Activated naive CD4-positive, alpha-beta T cell treated with anti-CD3 and anti-CD28 coated beads for 36 hours (primary cell): ENCODE results near the gene ADAMTS7. TPM values are rescaled to one million over a fixed set of nuclear protein-coding genes. Genes with fewer than 3 reads are reported as not detected.
"Not testable (repeated sequence)": the region's sequence is repeated elsewhere in the genome, so short reads cannot be mapped to it uniquely, and the experiment has no call there.

Experiments used
- CTCF ChIA-PET: fragments of 350-600 bp; sonication (Branson Sonifier 250); formaldehyde crosslinking; loops from one replicate; lab custom pipeline; 2021; ENCODE audit warnings: antibody characterized with exemption; lab: Charles Lee
- DNase-seq: peaks from one replicate; pipeline ENCODE4 v3.0.0-alpha.2; 2020
- H3K27ac Mint-ChIP-seq: one replicate; pipeline ENCODE4 v1.8.0; 2021; ENCODE audit warnings: mild to moderate bottlenecking, mixed read lengths
- H3K27me3 Mint-ChIP-seq: one replicate; pipeline ENCODE4 v1.8.0; 2021; ENCODE audit warnings: low read depth, mixed read lengths
- H3K36me3 Mint-ChIP-seq: one replicate; pipeline ENCODE4 v1.8.0; 2021; ENCODE audit warnings: low read depth, mixed read lengths
- H3K4me1 Mint-ChIP-seq: one replicate; pipeline ENCODE4 v1.8.0; 2021; ENCODE audit warnings: low read depth, mixed read lengths
- H3K4me3 Mint-ChIP-seq: one replicate; pipeline ENCODE4 v1.8.0; 2021; ENCODE audit warnings: mild to moderate bottlenecking, moderate library complexity, mixed read lengths
- H3K9me3 Mint-ChIP-seq: one replicate; pipeline ENCODE4 v1.8.0; 2021; ENCODE audit warnings: mixed read lengths
- intact Hi-C: fragments of 100-400 bp; cut with micrococcal nuclease; formaldehyde crosslinking; loops from one replicate; pipeline ENCODE4 v1.15.1; 2023
- total RNA-seq, 2 experiments: library from RNA; stranded (reverse); gene quantifications; one replicate each; pipeline ENCODE4 v1.2.3, GENCODE V29; 2021

Gene ADAMTS7
- total RNA-seq, 2 experiments from 2014 or later, result 0.07 to 0.10 TPM

DNA sequence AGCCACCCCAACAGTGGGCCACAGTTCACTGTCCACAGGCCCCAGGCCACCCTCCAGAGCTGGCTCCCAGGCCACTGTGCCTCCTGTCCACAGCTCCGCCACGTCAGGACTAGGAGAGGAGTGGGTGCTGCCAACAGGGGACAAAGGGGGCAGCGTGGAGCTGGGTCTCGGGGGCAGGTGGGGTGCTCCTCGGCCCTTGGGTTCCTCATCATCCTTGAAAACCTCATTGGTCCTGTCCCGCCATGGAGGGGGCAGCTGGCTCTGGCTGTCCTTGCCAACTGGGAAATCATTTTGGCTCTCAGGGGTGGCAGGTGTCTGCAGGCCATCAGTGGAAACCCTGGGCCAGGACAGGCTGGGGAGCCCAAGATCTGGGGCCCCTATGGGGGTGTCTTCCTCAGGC lies 45.2 kb downstream of the ADAMTS7 start:
- Mint-ChIP-seq H3K27me3 (no peaks in the 10 kb centered on the region), H3K36me3 (no peaks in the 10 kb centered on the region), H3K4me1 (peaks cover 14% of the 10 kb centered on the region), H3K27ac (no peak overlapping the region), H3K4me3 (no peak overlapping the region), H3K9me3 (no peaks in the 10 kb centered on the region)
- intact Hi-C loops, result no loop called here
- CTCF ChIA-PET, result no interaction called here
- DNase-seq, result no peak

GRCh38 chr15:78765154-78765860 lies 46.0 kb downstream of the ADAMTS7 start:
- DNase-seq, intact Hi-C loops, H3K9me3 Mint-ChIP-seq, H3K36me3 Mint-ChIP-seq, H3K4me3 Mint-ChIP-seq, H3K27ac Mint-ChIP-seq, CTCF ChIA-PET, H3K27me3 Mint-ChIP-seq: not testable (repeated sequence)
- peaks cover 18% of the 10 kb centered on the region for H3K4me1 Mint-ChIP-seq

GRCh38 chr15:78764340-78765153 lies 46.7 kb downstream of the ADAMTS7 start:
- H3K4me3 Mint-ChIP-seq, H3K36me3 Mint-ChIP-seq, H3K9me3 Mint-ChIP-seq, H3K27ac Mint-ChIP-seq, H3K27me3 Mint-ChIP-seq, CTCF ChIA-PET: not testable (repeated sequence)
- peaks cover 18% of the 10 kb centered on the region for H3K4me1 Mint-ChIP-seq
- intact Hi-C loops, result loop anchor here (5.0 kb wide), 1 partner anchor 108 kb away; the partner anchor contains the start of gene MORF4L1
- peak; percentile 3 for DNase-seq

DNA sequence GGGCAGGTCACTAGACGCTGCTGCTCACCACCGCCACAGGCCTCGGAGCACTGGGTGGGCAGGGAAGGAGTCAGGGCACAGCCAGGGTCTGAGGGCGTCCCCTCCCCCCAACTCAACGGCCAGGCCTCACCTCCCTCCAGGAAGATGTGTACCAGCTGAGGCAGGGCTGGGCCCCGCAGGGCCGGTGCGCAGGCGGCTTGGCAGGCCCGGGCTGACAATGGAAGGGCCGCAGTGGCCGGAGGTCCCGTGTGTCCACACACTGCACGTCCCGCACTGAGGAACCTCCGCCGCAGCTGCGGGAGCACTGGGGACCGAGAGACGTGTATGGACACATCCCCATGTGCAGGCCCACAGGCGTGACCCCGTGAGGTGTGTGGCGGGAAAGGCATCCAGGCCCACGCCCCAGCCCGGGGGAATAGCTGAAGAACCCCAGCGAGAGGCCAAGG lies 47.4 kb downstream of the ADAMTS7 start:
- no peaks in the 10 kb centered on the region for H3K27me3 Mint-ChIP-seq
- no peak overlapping the region for H3K4me3 Mint-ChIP-seq
- CTCF ChIA-PET, result no interaction called here
- no peaks in the 10 kb centered on the region for H3K9me3 Mint-ChIP-seq
- H3K4me1 Mint-ChIP-seq, result peaks cover 18% of the 10 kb centered on the region
- H3K36me3 Mint-ChIP-seq, result no peaks in the 10 kb centered on the region
- intact Hi-C loops, result loop anchor here (5.0 kb wide), 1 partner anchor 108 kb away; the partner anchor contains the start of gene MORF4L1
- no peak overlapping the region for H3K27ac Mint-ChIP-seq
- no peak for DNase-seq

DNA sequence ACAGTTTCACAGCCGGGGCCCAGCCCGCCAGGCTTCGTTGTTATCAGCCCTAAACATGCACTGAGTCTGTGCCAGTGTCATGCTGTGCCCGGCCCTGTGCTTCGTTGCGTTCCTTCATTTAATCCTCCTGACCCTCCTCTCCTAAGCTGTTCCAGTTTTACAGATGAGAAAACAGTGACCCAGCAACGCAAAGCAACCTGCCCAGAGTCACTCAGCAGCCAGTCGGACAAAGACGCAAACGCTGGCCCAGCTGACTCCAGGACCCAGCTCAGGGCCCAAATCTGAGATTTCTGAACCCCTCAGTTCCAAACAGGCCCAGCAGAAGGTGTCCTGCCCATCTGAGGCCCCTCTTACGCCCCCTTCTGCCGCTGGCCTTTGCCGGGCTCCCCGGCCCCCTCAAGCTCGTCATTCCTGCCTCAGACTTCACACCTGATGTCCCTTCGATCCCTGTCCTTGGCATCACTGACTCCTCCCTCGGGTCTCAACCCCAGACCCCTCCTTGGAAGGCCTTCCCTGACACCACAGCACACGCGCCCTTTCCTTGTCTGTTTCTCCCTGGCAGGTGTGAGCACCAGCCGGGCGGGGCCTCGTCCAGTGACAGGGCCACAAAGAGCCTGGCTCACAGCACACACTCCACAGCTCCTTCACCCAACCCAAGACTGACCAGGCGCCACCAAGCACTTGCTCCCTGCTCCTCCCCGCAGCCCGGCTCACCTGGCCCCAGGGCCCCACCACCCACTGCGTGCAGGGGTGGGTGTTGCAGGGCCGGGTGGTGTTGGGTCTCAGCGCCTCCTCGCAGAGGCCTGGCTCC lies 48.1 kb downstream of the ADAMTS7 start:
- Mint-ChIP-seq H3K9me3 (no peaks in the 10 kb centered on the region), H3K27me3 (no peaks in the 10 kb centered on the region), H3K4me3 (no peak overlapping the region), H3K27ac (no peak overlapping the region), H3K36me3 (no peaks in the 10 kb centered on the region), H3K4me1 (peaks cover 18% of the 10 kb centered on the region)
- CTCF ChIA-PET, result no interaction called here
- intact Hi-C loops, result loop anchor here (5.0 kb wide), 1 partner anchor 109 kb away; the partner anchor contains the start of gene MORF4L1
- DNase-seq, result no peak

DNA sequence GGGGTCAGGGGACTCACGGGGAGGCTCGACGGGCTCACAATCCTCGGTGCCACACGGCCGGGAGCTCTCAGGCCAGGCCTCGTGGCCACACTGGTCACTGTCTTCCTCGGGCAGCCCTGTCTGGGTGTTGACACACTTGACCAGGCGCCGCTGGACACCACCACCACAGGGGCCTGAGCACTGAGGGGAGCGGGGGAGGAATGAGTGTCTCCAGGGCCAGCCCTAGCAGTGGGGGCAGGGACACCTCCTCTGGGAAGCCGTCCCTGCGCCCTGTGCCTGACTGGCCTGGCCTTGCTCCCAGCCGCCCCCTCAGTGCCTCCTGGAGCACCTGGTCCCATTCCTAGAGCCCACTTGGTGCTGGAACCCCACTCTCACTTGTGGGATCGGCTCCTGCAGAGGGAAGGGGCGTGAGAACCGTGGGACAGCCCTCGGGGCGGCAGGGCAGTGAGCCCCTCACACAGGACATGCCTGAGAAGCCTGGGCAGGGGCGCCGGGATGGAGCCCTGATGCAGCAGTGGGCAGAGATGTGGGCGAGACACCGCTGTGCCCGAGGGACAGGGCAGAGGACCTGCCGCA lies 48.8 kb downstream of the ADAMTS7 start:
- not testable (repeated sequence) for H3K9me3 Mint-ChIP-seq, DNase-seq, H3K36me3 Mint-ChIP-seq, H3K27me3 Mint-ChIP-seq, H3K4me3 Mint-ChIP-seq
- CTCF ChIA-PET, result interaction anchor here (1.3 kb wide), 1 partner anchor 11 kb away, joined by 3 read pairs; no protein-coding TSS in a partner anchor
- peaks cover 19% of the 10 kb centered on the region for H3K4me1 Mint-ChIP-seq
- intact Hi-C loops, result loop anchor here (5.0 kb wide), 1 partner anchor 110 kb away; the partner anchor contains the start of gene MORF4L1
- peak overlapping the region; percentile 89 for H3K27ac Mint-ChIP-seq

GRCh38 chr15:78761891-78762385 lies 49.3 kb downstream of the ADAMTS7 start:
- Mint-ChIP-seq H3K4me3 (peak overlapping the region; percentile 54), H3K27ac (peak overlapping the region; percentile 89), H3K9me3 (no peaks in the 10 kb centered on the region), H3K36me3 (no peaks in the 10 kb centered on the region), H3K4me1 (peaks cover 24% of the 10 kb centered on the region), H3K27me3 (no peaks in the 10 kb centered on the region)
- DNase-seq, result no peak
- intact Hi-C loops, result loop anchor here (5.0 kb wide), 1 partner anchor 110 kb away; the partner anchor contains the start of gene MORF4L1
- CTCF ChIA-PET, result interaction anchor here (0.6 to 1.3 kb wide), 2 partner anchors 11 to 118 kb away, joined by 3 read pairs; no protein-coding TSS in a partner anchor

- Mint-ChIP-seq H3K4me1 (peaks cover 27% of the 10 kb centered on the region), H3K27ac (peak overlapping the region; percentile 89), H3K4me3 (peak overlapping the region; percentile 54)
- DNase-seq, result peak; percentile 90
- H3K36me3 Mint-ChIP-seq, H3K27me3 Mint-ChIP-seq, H3K9me3 Mint-ChIP-seq: not testable (repeated sequence)
- intact Hi-C loops, result loop anchor here (5.0 kb wide), 1 partner anchor 111 kb away; the partner anchor contains the start of gene MORF4L1
- CTCF ChIA-PET, result interaction anchor here (0.6 to 1.3 kb wide), 2 partner anchors 10 to 118 kb away, joined by 3 read pairs; no protein-coding TSS in a partner anchor
These were observed 49.8 kb downstream of the ADAMTS7 start for GRCh38 chr15:78761475-78761874.

GRCh38 chr15:78761020-78761419 lies 50.2 kb downstream of the ADAMTS7 start:
- Mint-ChIP-seq H3K27me3 (no peaks in the 10 kb centered on the region), H3K27ac (peak overlapping the region; percentile 89), H3K4me3 (no peak overlapping the region), H3K4me1 (peaks cover 30% of the 10 kb centered on the region), H3K36me3 (no peaks in the 10 kb centered on the region), H3K9me3 (no peaks in the 10 kb centered on the region)
- CTCF ChIA-PET, result no interaction called here
- intact Hi-C loops, result loop anchor here (5.0 kb wide), 1 partner anchor 111 kb away; the partner anchor contains the start of gene MORF4L1
- DNase-seq, result peak; percentile 15

DNA sequence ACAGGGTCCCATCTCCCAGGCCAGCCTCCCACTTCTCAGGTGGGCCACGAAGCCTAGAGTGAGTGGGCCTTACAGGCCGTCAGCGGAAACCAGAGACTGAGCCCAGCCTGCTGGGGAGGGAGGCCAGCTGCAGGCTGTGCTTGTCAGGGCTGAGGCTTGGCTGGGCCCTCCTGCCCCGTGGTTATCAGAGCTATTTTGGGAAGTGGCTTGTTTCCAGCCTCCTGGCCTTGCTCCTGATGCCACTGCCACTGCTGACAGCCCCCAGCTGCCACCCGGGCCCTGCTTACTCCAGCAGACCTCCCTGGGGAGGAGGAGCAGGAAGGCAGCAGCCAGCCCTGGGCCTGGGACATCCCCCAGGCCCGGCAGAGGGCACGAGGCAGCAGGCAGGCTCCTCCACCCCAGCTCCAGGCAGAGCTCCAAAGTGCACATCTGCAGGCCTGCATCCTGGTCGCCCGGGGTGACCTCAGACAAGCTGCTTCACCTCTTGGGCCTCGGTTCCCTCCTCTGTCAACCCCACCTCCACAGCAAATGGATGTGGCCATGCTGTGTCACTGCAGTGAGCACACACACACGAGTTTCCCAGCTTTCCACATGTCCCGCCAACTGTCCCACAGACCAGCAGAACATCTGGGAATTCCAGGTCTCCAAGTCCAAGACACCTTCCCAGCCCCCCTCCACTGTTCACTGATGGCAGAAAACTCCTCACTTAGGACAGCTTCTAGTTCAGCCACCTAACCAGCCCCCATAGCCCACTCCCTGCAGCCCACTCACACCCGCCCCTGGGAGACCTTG lies 51.0 kb downstream of the ADAMTS7 start:
- H3K36me3 Mint-ChIP-seq, H3K9me3 Mint-ChIP-seq, H3K4me3 Mint-ChIP-seq, DNase-seq, H3K27me3 Mint-ChIP-seq, CTCF ChIA-PET: not testable (repeated sequence)
- Mint-ChIP-seq H3K27ac (peak overlapping the region; percentile 63), H3K4me1 (peaks cover 30% of the 10 kb centered on the region)
- intact Hi-C loops, result loop anchor here (5.0 kb wide), 1 partner anchor 112 kb away; the partner anchor contains the start of gene MORF4L1
